Parathyroid adenoma (tissue), 2 donors: ENCODE results near the gene ERVK3-1.

Source experiments
- H2AFZ ChIP-seq: fragments of 300-600 bp; sonication (generic); one replicate; pipeline ENCODE4 v1.7.0; 2017; ENCODE audit warnings: antibody characterized with exemption, mild to moderate bottlenecking
- H3K27ac ChIP-seq: fragments of 300-600 bp; sonication (generic); one replicate; pipeline ENCODE4 v1.7.0; 2017
- H3K27me3 ChIP-seq: fragments of 300-600 bp; sonication (generic); one replicate; pipeline ENCODE4 v1.7.0; 2017; ENCODE audit warnings: low read length; ENCODE audit not compliant: control insufficient read depth, insufficient read depth
- H3K36me3 ChIP-seq: fragments of 300-600 bp; sonication (generic); one replicate; pipeline ENCODE4 v1.7.0; 2017; ENCODE audit warnings: low read length; ENCODE audit not compliant: control insufficient read depth, insufficient read depth
- H3K4me1 ChIP-seq: fragments of 300-600 bp; sonication (generic); one replicate; pipeline ENCODE4 v1.7.0; 2017; ENCODE audit warnings: control low read depth
- H3K4me2 ChIP-seq: fragments of 300-600 bp; sonication (generic); one replicate; pipeline ENCODE4 v1.7.0; 2017; ENCODE audit warnings: low read length
- H3K4me3 ChIP-seq: fragments of 300-600 bp; sonication (generic); one replicate; pipeline ENCODE4 v1.7.0; 2017; ENCODE audit warnings: low read depth, low read length
- H3K79me2 ChIP-seq: fragments of 300-600 bp; sonication (generic); one replicate; pipeline ENCODE4 v1.7.0; 2017; ENCODE audit warnings: control low read depth
- H3K9ac ChIP-seq: fragments of 300-600 bp; sonication (generic); one replicate; pipeline ENCODE4 v1.7.0; 2017; ENCODE audit warnings: mild to moderate bottlenecking
- H3K9me3 ChIP-seq: fragments of 300-600 bp; sonication (generic); one replicate; pipeline ENCODE4 v1.7.0; 2017; ENCODE audit warnings: low read length; ENCODE audit not compliant: control insufficient read depth
- TF ChIP-seq, protein P1 (sequence below): fragments of 300-600 bp; sonication (generic); IDR thresholded peaks from one replicate; pipeline ENCODE4 v1.7.0; 2017; ENCODE audit warnings: antibody characterized with exemption, mild to moderate bottlenecking
- donor health status: primary hyperparathyroidism.

ERVK3-1 gene

DNA sequence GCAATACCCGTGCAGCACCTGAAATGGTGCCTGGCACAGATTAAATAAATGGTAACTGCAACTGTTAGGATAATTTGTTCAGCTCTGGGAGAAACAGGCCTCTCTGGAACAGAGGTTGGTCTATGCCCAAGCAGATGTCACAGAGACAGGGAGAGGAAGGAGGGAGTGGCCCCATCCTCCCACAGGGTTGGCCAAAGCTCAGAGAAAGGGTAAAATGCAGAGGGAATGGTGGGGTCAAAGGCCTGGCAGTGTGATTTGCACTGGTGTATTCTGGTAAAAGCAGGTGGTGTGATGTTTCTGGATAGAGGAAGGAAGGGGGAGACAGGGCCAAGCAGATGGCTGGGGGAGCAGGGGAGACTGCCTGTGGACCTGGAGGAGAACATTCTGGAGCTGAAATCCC lies 31.0 kb downstream of the ERVK3-1 start:
- H3K27me3 ChIP-seq: no peaks in the 10 kb centered on the region
- H3K4me2 ChIP-seq: no peak overlapping the region
- TF ChIP-seq, protein P1, sequence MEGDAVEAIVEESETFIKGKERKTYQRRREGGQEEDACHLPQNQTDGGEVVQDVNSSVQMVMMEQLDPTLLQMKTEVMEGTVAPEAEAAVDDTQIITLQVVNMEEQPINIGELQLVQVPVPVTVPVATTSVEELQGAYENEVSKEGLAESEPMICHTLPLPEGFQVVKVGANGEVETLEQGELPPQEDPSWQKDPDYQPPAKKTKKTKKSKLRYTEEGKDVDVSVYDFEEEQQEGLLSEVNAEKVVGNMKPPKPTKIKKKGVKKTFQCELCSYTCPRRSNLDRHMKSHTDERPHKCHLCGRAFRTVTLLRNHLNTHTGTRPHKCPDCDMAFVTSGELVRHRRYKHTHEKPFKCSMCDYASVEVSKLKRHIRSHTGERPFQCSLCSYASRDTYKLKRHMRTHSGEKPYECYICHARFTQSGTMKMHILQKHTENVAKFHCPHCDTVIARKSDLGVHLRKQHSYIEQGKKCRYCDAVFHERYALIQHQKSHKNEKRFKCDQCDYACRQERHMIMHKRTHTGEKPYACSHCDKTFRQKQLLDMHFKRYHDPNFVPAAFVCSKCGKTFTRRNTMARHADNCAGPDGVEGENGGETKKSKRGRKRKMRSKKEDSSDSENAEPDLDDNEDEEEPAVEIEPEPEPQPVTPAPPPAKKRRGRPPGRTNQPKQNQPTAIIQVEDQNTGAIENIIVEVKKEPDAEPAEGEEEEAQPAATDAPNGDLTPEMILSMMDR: no peak
- H3K36me3 ChIP-seq: no peaks in the 10 kb centered on the region
- no peaks in the 10 kb centered on the region for H3K4me1 ChIP-seq
- H2AFZ ChIP-seq: no peak overlapping the region
- peaks cover 12% of the 10 kb centered on the region for H3K79me2 ChIP-seq
- H3K27ac ChIP-seq: no peak overlapping the region
- H3K9ac ChIP-seq: no peak overlapping the region
- H3K4me3 ChIP-seq: no peak overlapping the region
- no peaks in the 10 kb centered on the region for H3K9me3 ChIP-seq

DNA sequence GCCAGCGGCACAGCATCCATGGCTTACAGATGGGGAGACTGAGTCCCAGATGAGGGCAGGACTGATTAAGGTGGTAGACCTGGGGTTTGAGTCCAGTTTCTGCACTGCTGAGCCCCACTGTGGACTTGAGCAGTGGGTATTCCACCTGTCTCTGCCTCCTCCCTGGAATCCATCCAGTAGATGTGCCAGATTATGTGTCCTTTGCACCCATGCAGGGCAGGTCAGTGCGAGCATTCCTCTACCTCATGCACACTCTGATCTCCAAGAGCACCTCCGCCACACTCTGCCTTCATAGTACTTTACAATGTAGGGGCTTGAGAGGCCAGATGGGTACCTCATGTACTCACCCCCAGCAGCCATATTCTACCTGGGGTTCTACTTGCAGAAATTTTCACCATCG lies 31.6 kb downstream of the ERVK3-1 start:
- Histone ChIP-seq H2AFZ (no peak overlapping the region), H3K36me3 (no peaks in the 10 kb centered on the region), H3K27ac (no peak overlapping the region), H3K9ac (no peak overlapping the region), H3K79me2 (peaks cover 15% of the 10 kb centered on the region), H3K4me3 (no peak overlapping the region), H3K4me1 (no peaks in the 10 kb centered on the region), H3K9me3 (no peaks in the 10 kb centered on the region), H3K27me3 (no peaks in the 10 kb centered on the region), H3K4me2 (no peak overlapping the region)
- TF ChIP-seq, protein P1: no peak

DNA sequence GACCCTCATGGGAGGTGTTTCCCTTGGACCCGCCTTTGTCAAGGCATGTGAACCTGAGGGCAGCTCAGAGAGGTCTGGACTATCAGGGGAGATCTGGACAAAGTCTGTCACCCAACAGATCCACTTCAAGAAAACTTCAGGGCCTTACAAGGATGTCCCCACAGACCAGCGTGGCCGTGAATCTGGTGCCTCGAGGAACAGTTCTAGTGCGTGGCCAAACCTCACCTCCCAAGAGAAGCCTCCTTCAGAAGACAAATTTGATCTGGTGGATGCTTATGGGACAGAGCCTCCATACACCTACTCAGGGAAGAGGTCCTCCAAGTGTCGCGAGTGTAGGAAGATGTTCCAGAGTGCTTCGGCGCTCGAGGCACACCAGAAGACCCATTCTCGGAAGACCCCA lies 33.2 kb downstream of the ERVK3-1 start:
- H3K9me3 ChIP-seq: no peaks in the 10 kb centered on the region
- H3K4me2 ChIP-seq: no peak overlapping the region
- TF ChIP-seq, protein P1: no peak
- H3K27ac ChIP-seq: no peak overlapping the region
- H3K4me1 ChIP-seq: no peaks in the 10 kb centered on the region
- no peak overlapping the region for H3K9ac ChIP-seq
- no peak overlapping the region for H2AFZ ChIP-seq
- no peaks in the 10 kb centered on the region for H3K36me3 ChIP-seq
- no peaks in the 10 kb centered on the region for H3K27me3 ChIP-seq
- H3K4me3 ChIP-seq: no peak overlapping the region
- H3K79me2 ChIP-seq: peaks cover 9% of the 10 kb centered on the region

DNA sequence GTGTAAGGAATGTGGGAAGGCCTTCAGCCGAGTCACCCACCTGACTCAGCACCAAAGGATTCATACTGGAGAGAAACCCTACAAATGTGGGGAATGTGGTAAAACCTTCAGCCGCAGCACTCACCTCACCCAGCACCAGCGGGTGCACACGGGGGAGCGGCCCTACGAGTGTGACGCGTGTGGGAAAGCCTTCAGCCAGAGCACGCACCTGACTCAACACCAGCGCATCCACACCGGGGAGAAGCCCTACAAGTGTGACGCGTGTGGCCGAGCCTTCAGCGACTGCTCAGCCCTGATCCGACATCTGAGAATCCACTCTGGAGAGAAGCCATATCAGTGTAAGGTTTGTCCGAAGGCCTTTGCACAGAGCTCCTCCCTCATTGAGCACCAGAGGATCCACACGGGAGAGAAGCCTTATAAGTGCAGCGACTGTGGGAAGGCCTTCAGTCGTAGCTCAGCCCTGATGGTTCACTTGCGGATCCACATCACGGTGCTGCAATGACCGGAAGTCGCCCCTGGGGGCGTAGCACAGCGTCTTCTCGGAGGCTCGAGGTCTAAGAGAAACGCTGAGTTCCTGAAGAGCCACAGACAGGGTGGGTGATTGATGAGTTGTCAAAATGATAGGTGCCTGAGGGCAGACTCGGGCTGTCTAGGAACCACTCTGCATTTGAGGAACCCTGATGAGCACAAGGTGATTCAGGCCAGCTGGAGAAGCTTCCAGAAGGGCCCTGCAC lies 33.8 kb downstream of the ERVK3-1 start:
- Histone ChIP-seq H3K4me1 (no peaks in the 10 kb centered on the region), H3K79me2 (peaks cover 9% of the 10 kb centered on the region), H3K9ac (no peak overlapping the region), H2AFZ (no peak overlapping the region), H3K36me3 (no peaks in the 10 kb centered on the region), H3K4me3 (no peak overlapping the region), H3K27me3 (no peaks in the 10 kb centered on the region), H3K9me3 (no peaks in the 10 kb centered on the region), H3K4me2 (no peak overlapping the region), H3K27ac (no peak overlapping the region)
- TF ChIP-seq, protein P1: no peak

DNA sequence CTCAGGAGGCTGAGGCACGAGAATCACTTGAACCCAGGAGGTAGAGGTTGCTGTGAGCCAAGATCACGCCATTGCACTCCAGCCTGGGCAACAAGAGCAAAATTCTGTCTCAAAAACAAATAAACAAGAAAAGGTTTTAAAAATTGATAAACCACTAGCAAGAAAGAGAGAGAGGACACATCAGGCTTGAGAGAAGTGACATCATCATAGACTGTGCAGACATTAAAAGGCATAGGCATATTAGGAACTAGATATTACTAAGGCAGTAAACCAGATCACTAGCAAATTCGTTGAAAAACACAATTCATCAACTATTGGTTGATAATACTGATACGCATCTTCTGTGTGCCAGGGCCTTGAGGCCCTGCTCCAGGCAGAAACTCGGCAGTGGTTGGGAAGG lies 40.4 kb downstream of the ERVK3-1 start:
- peak overlapping the region; percentile 90 for H3K27ac ChIP-seq
- H3K36me3 ChIP-seq: no peaks in the 10 kb centered on the region
- H3K9me3 ChIP-seq: no peaks in the 10 kb centered on the region
- no peak overlapping the region for H3K9ac ChIP-seq
- peaks cover 12% of the 10 kb centered on the region for H3K4me1 ChIP-seq
- H2AFZ ChIP-seq: no peak overlapping the region
- H3K4me3 ChIP-seq: no peak overlapping the region
- H3K27me3 ChIP-seq: no peaks in the 10 kb centered on the region
- H3K4me2 ChIP-seq: no peak overlapping the region
- TF ChIP-seq, protein P1: no peak
- peaks cover 27% of the 10 kb centered on the region for H3K79me2 ChIP-seq
